ENCODE results near the gene RPTOR. TPM values are rescaled to one million over a fixed set of nuclear protein-coding genes. Genes with fewer than 3 reads are reported as not detected.

RPTOR gene
- total RNA-seq, 4 donors from 2014 or later = 34.1 to 65.8 (median 43.6) TPM

GRCh38 chr17:80992077-80992947, 447.7 kb downstream of the RPTOR start:
- TF ChIP-seq CTCF (IDR thresholded peaks at IDR 0.05) = no peak
- no peak for TF ChIP-seq POLR2AphosphoS5 (IDR thresholded peaks at IDR 0.05)
- TF ChIP-seq EP300 (IDR thresholded peaks at IDR 0.05) = no peak
- no peak for TF ChIP-seq POLR2A (IDR thresholded peaks at IDR 0.05; ENCODE audit: low read depth)
- Histone ChIP-seq H3K27me3 (no peaks in the 10 kb centered on the region), H3K27ac (replicated peaks in 1 of 4) (peak overlapping the region; percentile 52 to 76 (median 74)), H3K36me3 (peaks cover 25 to 36% (median 30%) of the 10 kb centered on the region in 4 donors), H3K4me3 (peak overlapping the region; percentile 94 to 100 (median 98)), H3K4me1 (peaks cover 31 to 59% (median 54%) of the 10 kb centered on the region in 4 donors), H3K9me3 (no peaks in the 10 kb centered on the region)
- intact Hi-C loops (cut with DNase I) = no loop called here
- 9% methylated on average over 13 of the region's 90 CpGs for WGBS
- DNase-seq (ENCODE audit: extremely low spot score) = no peak

GRCh38 chr17:80992948-80993624, 448.4 kb downstream of the RPTOR start:
- Histone ChIP-seq H3K4me3 (peak overlapping the region; percentile 94 to 100 (median 98)), H3K27me3 (no peaks in the 10 kb centered on the region), H3K27ac (replicated peaks in 1 of 4) (no peak overlapping the region), H3K9me3 (no peaks in the 10 kb centered on the region), H3K4me1 (peaks cover 31 to 51% (median 47%) of the 10 kb centered on the region in 4 donors), H3K36me3 (peaks cover 33 to 44% (median 38%) of the 10 kb centered on the region in 4 donors)
- WGBS = 39% methylated on average over 13 of the region's 18 CpGs
- intact Hi-C loops (cut with DNase I) = no loop called here
- no peak for TF ChIP-seq EP300 (IDR thresholded peaks at IDR 0.05)
- TF ChIP-seq CTCF (IDR thresholded peaks at IDR 0.05) = no peak
- no peak for TF ChIP-seq POLR2AphosphoS5 (IDR thresholded peaks at IDR 0.05)
- no peak for TF ChIP-seq POLR2A (IDR thresholded peaks at IDR 0.05; ENCODE audit: low read depth)
- no peak for DNase-seq (ENCODE audit: extremely low spot score)

GRCh38 chr17:80995131-80995530, 450.5 kb downstream of the RPTOR start:
- Histone ChIP-seq H3K4me3 (no peak overlapping the region), H3K36me3 (peaks cover 52 to 64% (median 57%) of the 10 kb centered on the region in 4 donors), H3K4me1 (peaks cover 20 to 34% (median 33%) of the 10 kb centered on the region in 4 donors), H3K9me3 (no peaks in the 10 kb centered on the region), H3K27me3 (no peaks in the 10 kb centered on the region), H3K27ac (replicated peaks in 1 of 4) (no peak overlapping the region)
- intact Hi-C loops (cut with DNase I) = no loop called here
- TF ChIP-seq POLR2A (IDR thresholded peaks at IDR 0.05; ENCODE audit: low read depth) (no peak), CTCF (IDR thresholded peaks at IDR 0.05) (no peak), EP300 (IDR thresholded peaks at IDR 0.05) (no peak), POLR2AphosphoS5 (IDR thresholded peaks at IDR 0.05) (no peak)
- WGBS = 89% methylated on average over 9 of the region's 13 CpGs
- no peak for DNase-seq (ENCODE audit: extremely low spot score)

GRCh38 chr17:80996422-80997305, 452.0 kb downstream of the RPTOR start:
- Histone ChIP-seq H3K4me1 (peaks cover 14 to 35% (median 27%) of the 10 kb centered on the region in 4 donors), H3K9me3 (no peaks in the 10 kb centered on the region), H3K4me3 (no peak overlapping the region), H3K36me3 (peaks cover 54 to 69% (median 60%) of the 10 kb centered on the region in 4 donors), H3K27ac (replicated peaks in 1 of 4) (no peak overlapping the region), H3K27me3 (no peaks in the 10 kb centered on the region)
- no peak for DNase-seq (ENCODE audit: extremely low spot score)
- 93% methylated on average over 23 of the region's 25 CpGs for WGBS
- no peak for TF ChIP-seq POLR2AphosphoS5 (IDR thresholded peaks at IDR 0.05)
- TF ChIP-seq POLR2A (IDR thresholded peaks at IDR 0.05; ENCODE audit: low read depth) = no peak
- TF ChIP-seq EP300 (IDR thresholded peaks at IDR 0.05) = no peak
- no peak for TF ChIP-seq CTCF (IDR thresholded peaks at IDR 0.05)
- intact Hi-C loops (cut with DNase I) = no loop called here

Data from esophagus muscularis mucosa (tissue), 4 donors.